Neural cell (in vitro differentiated cells): ENCODE measurements around the gene SPTSSA. TPM values are rescaled to one million over a fixed set of nuclear protein-coding genes. Genes with fewer than 3 reads are reported as not detected.

ENCODE experiments used
- H2AFZ ChIP-seq: fragments of 200-600, 300-800 bp; sonication (generic), shearing (Covaris generic); 2 replicates; pipeline ENCODE4 v1.6.0; 2014; ENCODE audit warnings: low read depth, mild to moderate bottlenecking, antibody characterized with exemption, low read length, moderate library complexity
- H3F3A ChIP-seq: fragments of 200-600 bp; shearing (Covaris generic); 2 replicates; pipeline ENCODE4 v1.6.1; 2016; ENCODE audit warnings: mild to moderate bottlenecking, moderate library complexity, mixed read lengths, antibody characterized with exemption, low read length; ENCODE audit not compliant: insufficient read depth, poor library complexity, severe bottlenecking
- H3K27ac ChIP-seq: fragments of 200-600, 300-800 bp; sonication (generic), shearing (Covaris generic); 2 replicates; pipeline ENCODE4 v1.5.1; 2014; ENCODE audit warnings: mild to moderate bottlenecking, low read length, moderate library complexity
- H3K27me3 ChIP-seq: fragments of 300-800, 200-600 bp; sonication (generic), shearing (Covaris generic); 2 replicates; pipeline ENCODE4 v1.6.0; 2014; ENCODE audit warnings: mild to moderate bottlenecking, low read depth, low read length, moderate library complexity; ENCODE audit not compliant: insufficient read depth
- H3K36me3 ChIP-seq: fragments of 300-800, 200-600 bp; sonication (generic), shearing (Covaris generic); 2 replicates; pipeline ENCODE4 v1.5.1; 2014; ENCODE audit warnings: mild to moderate bottlenecking, antibody characterized with exemption, low read length, moderate library complexity; ENCODE audit not compliant: insufficient read depth
- H3K4me2 ChIP-seq: fragments of 300-800, 200-600 bp; sonication (generic), shearing (Covaris generic); 2 replicates; pipeline ENCODE4 v1.6.0; 2014; ENCODE audit warnings: mild to moderate bottlenecking, low read length
- H3K4me3 ChIP-seq: fragments of 300-800, 200-600 bp; sonication (generic), shearing (Covaris generic); 2 replicates; pipeline ENCODE4 v1.5.1; 2014; ENCODE audit warnings: mild to moderate bottlenecking, low read length, moderate library complexity
- H3K79me2 ChIP-seq: fragments of 200-600 bp; shearing (Covaris generic); replicated peaks from 2 replicates; pipeline ENCODE4 v1.6.0; 2014; ENCODE audit warnings: mild to moderate bottlenecking, low read length, moderate library complexity; ENCODE audit not compliant: insufficient read depth
- H3K9ac ChIP-seq: fragments of 300-800, 200-600 bp; sonication (generic), shearing (Covaris generic); 2 replicates; pipeline ENCODE4 v1.6.1; 2016; ENCODE audit warnings: mild to moderate bottlenecking, low read length, mixed read lengths
- H3K9me2 ChIP-seq: fragments of 200-600 bp; shearing (Covaris generic); 2 replicates; pipeline ENCODE4 v1.6.1; 2016; ENCODE audit warnings: mild to moderate bottlenecking, low read length, mixed read lengths; ENCODE audit not compliant: insufficient read depth
- H3K9me3 ChIP-seq: fragments of 200-600, 300-800 bp; sonication (generic), shearing (Covaris generic); 2 replicates; pipeline ENCODE4 v1.6.1; 2016; ENCODE audit warnings: mild to moderate bottlenecking, mixed run types, low read length, moderate library complexity, mixed read lengths
- H4K20me1 ChIP-seq: fragments of 200-600 bp; shearing (Covaris generic); 2 replicates; pipeline ENCODE4 v1.6.1; 2016; ENCODE audit warnings: mild to moderate bottlenecking, mixed run types; ENCODE audit not compliant: insufficient read depth
- EP300 ChIP-seq: fragments of 450-650 bp; conservative IDR thresholded peaks from 2 replicates; pipeline ENCODE4 v1.6.1; 2014; ENCODE audit warnings: antibody characterized with exemption, mild to moderate bottlenecking, moderate library complexity; ENCODE audit not compliant: poor library complexity, severe bottlenecking
- EZH2 ChIP-seq: fragments of 200-600, 300-800 bp; shearing (Covaris generic), sonication (generic); IDR thresholded peaks from 2 replicates; pipeline ENCODE4 v1.6.1; 2014; ENCODE audit warnings: antibody characterized with exemption, low read length, borderline replicate concordance, mild to moderate bottlenecking; ENCODE audit not compliant: insufficient read depth, poor library complexity, severe bottlenecking
- MXI1 ChIP-seq: fragments of 450-650 bp; conservative IDR thresholded peaks from 2 replicates; pipeline ENCODE4 v1.6.1; 2014; ENCODE audit warnings: antibody characterized with exemption, mild to moderate bottlenecking; ENCODE audit not compliant: poor library complexity, severe bottlenecking
- POLR2AphosphoS5 ChIP-seq: IDR thresholded peaks from 2 replicates; pipeline ENCODE4 v1.6.1; 2012
- RAD21 ChIP-seq: fragments of 450-650 bp; conservative IDR thresholded peaks from 2 replicates; pipeline ENCODE4 v1.6.1; 2014; ENCODE audit warnings: antibody characterized with exemption, mild to moderate bottlenecking, moderate library complexity
- REST ChIP-seq: IDR thresholded peaks from 2 replicates; pipeline ENCODE4 v1.6.1; 2012; ENCODE audit warnings: borderline replicate concordance
- SMC3 ChIP-seq: fragments of 450-650 bp; conservative IDR thresholded peaks from 2 replicates; pipeline ENCODE4 v1.6.1; 2014; ENCODE audit warnings: antibody characterized with exemption, mild to moderate bottlenecking, moderate library complexity; ENCODE audit not compliant: poor library complexity
- TAF1 ChIP-seq: IDR thresholded peaks from 2 replicates; pipeline ENCODE4 v1.6.1; 2012; ENCODE audit warnings: low read depth
- polyA plus RNA-seq: library from polyadenylated mRNA; depleted of rRNA; stranded (reverse); fragments of >200 nt; gene quantifications from 2 replicates; pipeline ENCODE4 v1.2.3, GENCODE V29; 2014
- TF ChIP-seq, protein P1 (sequence below): fragments of 450-650 bp; IDR thresholded peaks from 2 replicates; pipeline ENCODE4 v1.5.1; 2014; ENCODE audit warnings: antibody characterized with exemption, mild to moderate bottlenecking, moderate library complexity; ENCODE audit not compliant: poor library complexity, severe bottlenecking

Gene SPTSSA
- polyA plus RNA-seq, 1 donor from 2014 or later = 16.0 TPM

- Histone ChIP-seq H3K27ac (no peak overlapping the region), H3K9me3 (no peaks in the 10 kb centered on the region), H3F3A (no peaks in the 10 kb centered on the region), H3K9ac (no peak overlapping the region), H3K4me3 (no peak overlapping the region), H3K9me2 (no peaks in the 10 kb centered on the region), H4K20me1 (no peaks in the 10 kb centered on the region), H3K4me2 (no peak overlapping the region), H3K27me3 (no peaks in the 10 kb centered on the region), H2AFZ (no peak overlapping the region), H3K36me3 (no peaks in the 10 kb centered on the region), H3K79me2 (peaks cover 5% of the 10 kb centered on the region)
- no peak for TF ChIP-seq POLR2AphosphoS5
- no peak for TF ChIP-seq EZH2
- TF ChIP-seq EP300 = no peak
- TF ChIP-seq, protein P1, sequence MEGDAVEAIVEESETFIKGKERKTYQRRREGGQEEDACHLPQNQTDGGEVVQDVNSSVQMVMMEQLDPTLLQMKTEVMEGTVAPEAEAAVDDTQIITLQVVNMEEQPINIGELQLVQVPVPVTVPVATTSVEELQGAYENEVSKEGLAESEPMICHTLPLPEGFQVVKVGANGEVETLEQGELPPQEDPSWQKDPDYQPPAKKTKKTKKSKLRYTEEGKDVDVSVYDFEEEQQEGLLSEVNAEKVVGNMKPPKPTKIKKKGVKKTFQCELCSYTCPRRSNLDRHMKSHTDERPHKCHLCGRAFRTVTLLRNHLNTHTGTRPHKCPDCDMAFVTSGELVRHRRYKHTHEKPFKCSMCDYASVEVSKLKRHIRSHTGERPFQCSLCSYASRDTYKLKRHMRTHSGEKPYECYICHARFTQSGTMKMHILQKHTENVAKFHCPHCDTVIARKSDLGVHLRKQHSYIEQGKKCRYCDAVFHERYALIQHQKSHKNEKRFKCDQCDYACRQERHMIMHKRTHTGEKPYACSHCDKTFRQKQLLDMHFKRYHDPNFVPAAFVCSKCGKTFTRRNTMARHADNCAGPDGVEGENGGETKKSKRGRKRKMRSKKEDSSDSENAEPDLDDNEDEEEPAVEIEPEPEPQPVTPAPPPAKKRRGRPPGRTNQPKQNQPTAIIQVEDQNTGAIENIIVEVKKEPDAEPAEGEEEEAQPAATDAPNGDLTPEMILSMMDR = no peak
- TF ChIP-seq REST = no peak
- TF ChIP-seq TAF1 = no peak
- no peak for TF ChIP-seq RAD21
- no peak for TF ChIP-seq MXI1
- TF ChIP-seq SMC3 = no peak
These were observed 11.5 kb downstream of the SPTSSA start for GRCh38 chr14:34450542-34450915.

DNA sequence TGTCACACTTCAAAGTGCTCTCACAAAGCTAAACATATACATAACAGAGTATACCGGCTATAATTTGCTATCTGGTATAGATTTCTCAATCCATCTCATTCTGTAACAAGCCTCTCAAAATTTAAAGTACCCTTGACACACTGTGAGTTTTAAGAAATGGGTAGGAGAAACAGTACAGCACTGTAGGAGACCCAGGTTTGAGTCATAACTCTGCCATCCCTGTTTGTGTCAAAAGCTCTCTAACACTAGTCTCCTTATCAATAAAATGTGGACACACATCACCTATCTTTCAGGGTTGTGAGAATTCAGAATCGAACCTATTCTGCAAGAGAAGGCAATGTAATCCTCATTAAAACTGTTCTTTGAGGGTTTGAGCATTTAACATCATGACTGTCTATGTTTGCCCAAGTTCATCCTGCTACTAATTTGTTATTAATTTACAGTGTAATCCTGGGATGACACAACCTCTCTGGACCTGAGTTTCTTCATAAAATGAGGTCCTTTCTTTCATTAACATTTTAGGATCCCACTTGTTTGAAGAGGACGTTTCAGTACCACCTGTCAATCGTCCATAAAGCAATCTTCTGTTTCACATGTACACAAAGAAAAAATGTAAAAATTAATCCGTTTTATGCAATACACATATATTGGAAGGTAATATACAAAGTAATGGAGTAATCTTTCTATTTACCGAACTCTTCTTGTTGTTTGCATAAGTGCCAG lies 12.1 kb downstream of the SPTSSA start:
- no peak overlapping the region for H2AFZ ChIP-seq
- no peak overlapping the region for H3K27ac ChIP-seq
- no peaks in the 10 kb centered on the region for H3K79me2 ChIP-seq
- H3K9me2 ChIP-seq = no peaks in the 10 kb centered on the region
- H3K9ac ChIP-seq = no peak overlapping the region
- TF ChIP-seq EZH2 (no peak), POLR2AphosphoS5 (no peak), RAD21 (no peak), SMC3 (no peak), MXI1 (no peak), TAF1 (no peak), REST (no peak), EP300 (no peak)
- TF ChIP-seq, protein P1 = no peak
- H3K9me3 ChIP-seq = no peaks in the 10 kb centered on the region
- no peaks in the 10 kb centered on the region for H4K20me1 ChIP-seq
- no peak overlapping the region for H3K4me2 ChIP-seq
- no peak overlapping the region for H3K4me3 ChIP-seq
- H3K27me3 ChIP-seq = no peaks in the 10 kb centered on the region
- H3K36me3 ChIP-seq = no peaks in the 10 kb centered on the region
- H3F3A ChIP-seq = no peaks in the 10 kb centered on the region
